H1 (cell line): ENCODE measurements around the gene U2AF1L4.

ENCODE experiments used
- CTCF ChIP-seq, 3 experiments: IDR thresholded peaks; 1 replicate in 2 of 3; 2 replicates in 1 of 3; pipeline versions ENCODE4 v1.5.1 to v1.6.1; 2011; ENCODE audit warnings: low read length in 3 of 3, mild to moderate bottlenecking in 3 of 3, inconsistent platforms in 2 of 3, low read depth in 1 of 3, moderate library complexity in 1 of 3; ENCODE audit not compliant: insufficient read depth in 1 of 3; ENCODE audit errors: control extremely low read depth in 1 of 3
- EP300 ChIP-seq, 2 experiments: IDR thresholded peaks; 1 replicate in 1 of 2; 2 replicates in 1 of 2; pipeline ENCODE4 v1.6.1; 2011 to 2012; ENCODE audit warnings: low read depth in 2 of 2, low read length in 2 of 2, mild to moderate bottlenecking in 2 of 2, borderline replicate concordance in 1 of 2, inconsistent platforms in 1 of 2, moderate library complexity in 1 of 2
- KDM1A ChIP-seq: fragments of 200-600, 300-600 bp; sonication (generic); IDR thresholded peaks from 2 replicates; pipeline ENCODE4 v1.7.1; 2016; ENCODE audit warnings: mild to moderate bottlenecking, low read length, borderline replicate concordance
- POLR2A ChIP-seq, 2 experiments: IDR thresholded peaks; 1 replicate in 1 of 2; 2 replicates in 1 of 2; pipeline ENCODE4 v1.6.1; 2011; ENCODE audit warnings: low read depth in 2 of 2, low read length in 2 of 2, mild to moderate bottlenecking in 2 of 2; ENCODE audit errors: control extremely low read depth in 1 of 2
- TF ChIP-seq, protein P1 (sequence below): IDR thresholded peaks from 2 replicates; pipeline ENCODE4 v1.6.1; 2012; ENCODE audit warnings: inconsistent platforms

GRCh38 chr19:35755131-35755549 is 9.9 kb upstream of the U2AF1L4 start:
- TF ChIP-seq POLR2A (IDR thresholded peaks at IDR 0.05; ENCODE audit: control extremely low read depth in 1 of 2, low read depth in 2 of 2, low read length in 2 of 2), result no peak
- no peak for TF ChIP-seq CTCF (IDR thresholded peaks at IDR 0.05; ENCODE audit: control extremely low read depth in 1 of 3, insufficient read depth in 1 of 3, low read depth in 1 of 3, low read length in 3 of 3)
- no peak for TF ChIP-seq KDM1A
- TF ChIP-seq, protein P1, sequence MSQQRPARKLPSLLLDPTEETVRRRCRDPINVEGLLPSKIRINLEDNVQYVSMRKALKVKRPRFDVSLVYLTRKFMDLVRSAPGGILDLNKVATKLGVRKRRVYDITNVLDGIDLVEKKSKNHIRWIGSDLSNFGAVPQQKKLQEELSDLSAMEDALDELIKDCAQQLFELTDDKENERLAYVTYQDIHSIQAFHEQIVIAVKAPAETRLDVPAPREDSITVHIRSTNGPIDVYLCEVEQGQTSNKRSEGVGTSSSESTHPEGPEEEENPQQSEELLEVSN, result no peak
- no peak for TF ChIP-seq EP300 (IDR thresholded peaks at IDR 0.05; ENCODE audit: borderline replicate concordance in 1 of 2, low read depth in 2 of 2, low read length in 2 of 2)
